Neural cell (in vitro differentiated cells): ENCODE data around the gene RHBDD3. TPM values are rescaled to one million over a fixed set of nuclear protein-coding genes. Genes with fewer than 3 reads are reported as not detected.

Source experiments
- H2AFZ ChIP-seq: fragments of 200-600, 300-800 bp; sonication (generic), shearing (Covaris generic); 2 replicates; pipeline ENCODE4 v1.6.0; 2014; ENCODE audit warnings: low read depth, mild to moderate bottlenecking, antibody characterized with exemption, low read length, moderate library complexity
- H3F3A ChIP-seq: fragments of 200-600 bp; shearing (Covaris generic); 2 replicates; pipeline ENCODE4 v1.6.1; 2016; ENCODE audit warnings: mild to moderate bottlenecking, moderate library complexity, mixed read lengths, antibody characterized with exemption, low read length; ENCODE audit not compliant: insufficient read depth, poor library complexity, severe bottlenecking
- H3K27ac ChIP-seq: fragments of 200-600, 300-800 bp; sonication (generic), shearing (Covaris generic); 2 replicates; pipeline ENCODE4 v1.5.1; 2014; ENCODE audit warnings: mild to moderate bottlenecking, low read length, moderate library complexity
- H3K27me3 ChIP-seq: fragments of 300-800, 200-600 bp; sonication (generic), shearing (Covaris generic); 2 replicates; pipeline ENCODE4 v1.6.0; 2014; ENCODE audit warnings: mild to moderate bottlenecking, low read depth, low read length, moderate library complexity; ENCODE audit not compliant: insufficient read depth
- H3K36me3 ChIP-seq: fragments of 300-800, 200-600 bp; sonication (generic), shearing (Covaris generic); 2 replicates; pipeline ENCODE4 v1.5.1; 2014; ENCODE audit warnings: mild to moderate bottlenecking, antibody characterized with exemption, low read length, moderate library complexity; ENCODE audit not compliant: insufficient read depth
- H3K4me2 ChIP-seq: fragments of 300-800, 200-600 bp; sonication (generic), shearing (Covaris generic); 2 replicates; pipeline ENCODE4 v1.6.0; 2014; ENCODE audit warnings: mild to moderate bottlenecking, low read length
- H3K4me3 ChIP-seq: fragments of 300-800, 200-600 bp; sonication (generic), shearing (Covaris generic); 2 replicates; pipeline ENCODE4 v1.5.1; 2014; ENCODE audit warnings: mild to moderate bottlenecking, low read length, moderate library complexity
- H3K79me2 ChIP-seq: fragments of 200-600 bp; shearing (Covaris generic); replicated peaks from 2 replicates; pipeline ENCODE4 v1.6.0; 2014; ENCODE audit warnings: mild to moderate bottlenecking, low read length, moderate library complexity; ENCODE audit not compliant: insufficient read depth
- H3K9ac ChIP-seq: fragments of 300-800, 200-600 bp; sonication (generic), shearing (Covaris generic); 2 replicates; pipeline ENCODE4 v1.6.1; 2016; ENCODE audit warnings: mild to moderate bottlenecking, low read length, mixed read lengths
- H3K9me2 ChIP-seq: fragments of 200-600 bp; shearing (Covaris generic); 2 replicates; pipeline ENCODE4 v1.6.1; 2016; ENCODE audit warnings: mild to moderate bottlenecking, low read length, mixed read lengths; ENCODE audit not compliant: insufficient read depth
- H3K9me3 ChIP-seq: fragments of 200-600, 300-800 bp; sonication (generic), shearing (Covaris generic); 2 replicates; pipeline ENCODE4 v1.6.1; 2016; ENCODE audit warnings: mild to moderate bottlenecking, mixed run types, low read length, moderate library complexity, mixed read lengths
- H4K20me1 ChIP-seq: fragments of 200-600 bp; shearing (Covaris generic); 2 replicates; pipeline ENCODE4 v1.6.1; 2016; ENCODE audit warnings: mild to moderate bottlenecking, mixed run types; ENCODE audit not compliant: insufficient read depth
- CTCF ChIP-seq: fragments of 450-650 bp; IDR thresholded peaks from 2 replicates; pipeline ENCODE4 v1.5.1; 2014; ENCODE audit warnings: antibody characterized with exemption, mild to moderate bottlenecking, moderate library complexity; ENCODE audit not compliant: poor library complexity, severe bottlenecking
- EP300 ChIP-seq: fragments of 450-650 bp; conservative IDR thresholded peaks from 2 replicates; pipeline ENCODE4 v1.6.1; 2014; ENCODE audit warnings: antibody characterized with exemption, mild to moderate bottlenecking, moderate library complexity; ENCODE audit not compliant: poor library complexity, severe bottlenecking
- EZH2 ChIP-seq: fragments of 200-600, 300-800 bp; shearing (Covaris generic), sonication (generic); IDR thresholded peaks from 2 replicates; pipeline ENCODE4 v1.6.1; 2014; ENCODE audit warnings: antibody characterized with exemption, low read length, borderline replicate concordance, mild to moderate bottlenecking; ENCODE audit not compliant: insufficient read depth, poor library complexity, severe bottlenecking
- MXI1 ChIP-seq: fragments of 450-650 bp; conservative IDR thresholded peaks from 2 replicates; pipeline ENCODE4 v1.6.1; 2014; ENCODE audit warnings: antibody characterized with exemption, mild to moderate bottlenecking; ENCODE audit not compliant: poor library complexity, severe bottlenecking
- POLR2AphosphoS5 ChIP-seq: IDR thresholded peaks from 2 replicates; pipeline ENCODE4 v1.6.1; 2012
- RAD21 ChIP-seq: fragments of 450-650 bp; conservative IDR thresholded peaks from 2 replicates; pipeline ENCODE4 v1.6.1; 2014; ENCODE audit warnings: antibody characterized with exemption, mild to moderate bottlenecking, moderate library complexity
- SMC3 ChIP-seq: fragments of 450-650 bp; conservative IDR thresholded peaks from 2 replicates; pipeline ENCODE4 v1.6.1; 2014; ENCODE audit warnings: antibody characterized with exemption, mild to moderate bottlenecking, moderate library complexity; ENCODE audit not compliant: poor library complexity
- TAF1 ChIP-seq: IDR thresholded peaks from 2 replicates; pipeline ENCODE4 v1.6.1; 2012; ENCODE audit warnings: low read depth
- polyA plus RNA-seq: library from polyadenylated mRNA; depleted of rRNA; stranded (reverse); fragments of >200 nt; gene quantifications from 2 replicates; pipeline ENCODE4 v1.2.3, GENCODE V29; 2014
- TF ChIP-seq, protein P1 (sequence below): IDR thresholded peaks from 2 replicates; pipeline ENCODE4 v1.6.1; 2012; ENCODE audit warnings: borderline replicate concordance

Gene RHBDD3
- polyA plus RNA-seq, 1 donor from 2014 or later, result 114 TPM

GRCh38 chr22:29233277-29233877, 34.4 kb downstream of the RHBDD3 start:
- Histone ChIP-seq H3K79me2 (no peaks in the 10 kb centered on the region), H3K36me3 (no peaks in the 10 kb centered on the region), H2AFZ (no peak overlapping the region), H3K9ac (no peak overlapping the region), H3F3A (no peaks in the 10 kb centered on the region), H3K27ac (no peak overlapping the region), H3K9me2 (no peaks in the 10 kb centered on the region), H4K20me1 (no peaks in the 10 kb centered on the region), H3K27me3 (no peaks in the 10 kb centered on the region), H3K9me3 (no peaks in the 10 kb centered on the region), H3K4me2 (no peak overlapping the region), H3K4me3 (no peak overlapping the region)
- TF ChIP-seq CTCF (no peak), POLR2AphosphoS5 (no peak), SMC3 (no peak), MXI1 (no peak), EP300 (no peak), RAD21 (no peak), EZH2 (no peak), TAF1 (no peak)
- TF ChIP-seq, protein P1, sequence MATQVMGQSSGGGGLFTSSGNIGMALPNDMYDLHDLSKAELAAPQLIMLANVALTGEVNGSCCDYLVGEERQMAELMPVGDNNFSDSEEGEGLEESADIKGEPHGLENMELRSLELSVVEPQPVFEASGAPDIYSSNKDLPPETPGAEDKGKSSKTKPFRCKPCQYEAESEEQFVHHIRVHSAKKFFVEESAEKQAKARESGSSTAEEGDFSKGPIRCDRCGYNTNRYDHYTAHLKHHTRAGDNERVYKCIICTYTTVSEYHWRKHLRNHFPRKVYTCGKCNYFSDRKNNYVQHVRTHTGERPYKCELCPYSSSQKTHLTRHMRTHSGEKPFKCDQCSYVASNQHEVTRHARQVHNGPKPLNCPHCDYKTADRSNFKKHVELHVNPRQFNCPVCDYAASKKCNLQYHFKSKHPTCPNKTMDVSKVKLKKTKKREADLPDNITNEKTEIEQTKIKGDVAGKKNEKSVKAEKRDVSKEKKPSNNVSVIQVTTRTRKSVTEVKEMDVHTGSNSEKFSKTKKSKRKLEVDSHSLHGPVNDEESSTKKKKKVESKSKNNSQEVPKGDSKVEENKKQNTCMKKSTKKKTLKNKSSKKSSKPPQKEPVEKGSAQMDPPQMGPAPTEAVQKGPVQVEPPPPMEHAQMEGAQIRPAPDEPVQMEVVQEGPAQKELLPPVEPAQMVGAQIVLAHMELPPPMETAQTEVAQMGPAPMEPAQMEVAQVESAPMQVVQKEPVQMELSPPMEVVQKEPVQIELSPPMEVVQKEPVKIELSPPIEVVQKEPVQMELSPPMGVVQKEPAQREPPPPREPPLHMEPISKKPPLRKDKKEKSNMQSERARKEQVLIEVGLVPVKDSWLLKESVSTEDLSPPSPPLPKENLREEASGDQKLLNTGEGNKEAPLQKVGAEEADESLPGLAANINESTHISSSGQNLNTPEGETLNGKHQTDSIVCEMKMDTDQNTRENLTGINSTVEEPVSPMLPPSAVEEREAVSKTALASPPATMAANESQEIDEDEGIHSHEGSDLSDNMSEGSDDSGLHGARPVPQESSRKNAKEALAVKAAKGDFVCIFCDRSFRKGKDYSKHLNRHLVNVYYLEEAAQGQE, result no peak

DNA sequence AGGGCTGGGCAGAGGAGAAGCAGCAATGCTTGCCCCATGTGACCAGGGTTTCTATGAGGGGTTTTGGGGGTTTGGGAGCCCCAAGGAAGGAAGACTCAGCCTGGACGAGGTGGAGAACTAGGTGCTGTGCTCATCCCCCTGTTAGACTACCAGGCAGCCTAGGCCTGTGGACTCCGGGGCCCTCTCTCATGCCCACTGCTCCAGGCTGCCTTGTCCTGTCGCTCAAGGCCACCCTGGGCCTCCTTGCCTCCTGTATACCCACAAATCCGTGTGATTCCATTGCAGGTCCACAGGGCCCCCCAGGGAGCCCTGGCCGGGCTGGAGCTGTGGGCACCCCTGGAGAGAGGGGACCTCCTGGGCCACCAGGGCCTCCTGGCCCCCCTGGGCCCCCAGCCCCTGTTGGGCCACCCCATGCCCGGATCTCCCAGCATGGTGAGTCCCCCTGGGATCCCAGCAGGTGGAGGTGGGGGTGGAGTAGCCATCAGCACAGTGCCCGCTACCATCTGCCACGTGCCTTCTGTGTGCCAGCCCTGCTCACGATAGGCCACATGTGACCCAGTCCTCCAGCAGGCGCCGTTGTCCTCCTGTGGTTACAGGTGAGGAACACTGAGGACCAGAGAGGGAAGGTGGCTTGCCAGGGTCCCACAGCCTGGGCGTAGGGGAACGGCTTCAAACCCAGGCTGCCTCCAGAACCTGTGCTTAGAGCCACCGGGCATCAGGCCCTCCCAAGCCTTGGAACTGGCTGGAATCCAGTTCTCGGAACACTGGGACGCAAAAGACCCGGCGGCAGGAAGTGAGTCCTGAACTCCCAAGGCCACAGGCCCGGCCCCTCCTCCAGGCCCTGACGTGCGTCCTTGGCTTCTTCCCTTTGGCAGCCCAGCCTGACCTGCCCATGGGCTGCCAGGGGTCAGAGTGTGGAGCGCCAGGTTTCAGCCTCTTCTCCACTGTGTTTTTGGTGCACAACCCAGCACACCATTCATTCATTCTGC, 35.5 kb downstream of the RHBDD3 start:
- Histone ChIP-seq H3K4me3 (no peak overlapping the region), H2AFZ (no peak overlapping the region), H3K36me3 (no peaks in the 10 kb centered on the region), H3K27me3 (no peaks in the 10 kb centered on the region), H3K4me2 (no peak overlapping the region), H3K9me2 (no peaks in the 10 kb centered on the region), H4K20me1 (no peaks in the 10 kb centered on the region), H3K9ac (no peak overlapping the region), H3K9me3 (no peaks in the 10 kb centered on the region), H3K79me2 (no peaks in the 10 kb centered on the region), H3K27ac (no peak overlapping the region), H3F3A (no peaks in the 10 kb centered on the region)
- TF ChIP-seq MXI1 (no peak), POLR2AphosphoS5 (no peak), SMC3 (no peak), EP300 (no peak)
